K562 (cell line): ENCODE data around the gene SDK1. TPM values are rescaled to one million over a fixed set of nuclear protein-coding genes. Genes with fewer than 3 reads are reported as not detected.

Source experiments
- ATAC-seq: fragments of 200-7000 bp; cut with Tn5 transposase; 3 replicates; pipeline ENCODE4 v1.9.1; 2020; ENCODE audit warnings: moderate library complexity
- BruUV-seq: library from RNA; stranded (reverse); fragments of 400-500 nt; replicated peaks from 2 replicates; lab custom pipeline; 2021; lab: Mats Ljungman, UMichigan
- CTCF ChIA-PET: fragments of 300-600 bp; formaldehyde crosslinking; extraction: SDS; loops from one replicate; lab custom pipeline; 2021; ENCODE audit warnings: low intra/inter-chr PET ratio; lab: Yijun Ruan, JAX
- POLR2A ChIA-PET: fragments of 300-600, 350-650 bp; sonication (Branson Sonifier 250); formaldehyde crosslinking; extraction: SDS; loops from one replicate; lab custom pipeline; 2021; ENCODE audit warnings: antibody characterized with exemption, inconsistent platforms; lab: Yijun Ruan, JAX
- DNase-seq, 4 experiments: peaks; one replicate each; pipeline versions ENCODE4 v3.0.0 to v3.0.0-alpha.2; 2011 to 2018; ENCODE audit warnings: low spot score in 3 of 4, mixed read lengths in 3 of 4; ENCODE audit errors: extremely low read depth in 1 of 4
- FAIRE-seq: peaks from 2 replicates; lab custom pipeline; 2011; peaks lifted over from hg19 to GRCh38; lab: Jason Lieb, UNC
- H2AFZ ChIP-seq: 2 replicates; pipeline ENCODE4 v1.6.0; 2011; ENCODE audit warnings: low read depth, low read length, control low read depth, inconsistent platforms
- H3K27ac ChIP-seq: fragments of 200-600 bp; 3 replicates; pipeline ENCODE4 v1.8.0; 2011; ENCODE audit warnings: low read depth, mild to moderate bottlenecking, control low read depth, inconsistent platforms, low read length, moderate library complexity, mixed read lengths; ENCODE audit errors: extremely low read depth
- H3K27me3 ChIP-seq, 2 experiments: fragments of 300-600 bp in 1 of 2; 2 replicates in 1 of 2; 3 replicates in 1 of 2; pipeline versions ENCODE4 v1.6.0 to v1.8.0; 2011; ENCODE audit warnings: inconsistent platforms in 2 of 2, low read length in 2 of 2, mild to moderate bottlenecking in 1 of 2, mixed read lengths in 1 of 2, moderate library complexity in 1 of 2; ENCODE audit not compliant: control insufficient read depth in 2 of 2, insufficient read depth in 2 of 2
- H3K36me3 ChIP-seq: fragments of 300-600 bp; 3 replicates; pipeline ENCODE4 v1.8.0; 2011; ENCODE audit warnings: mild to moderate bottlenecking, low read length, inconsistent platforms; ENCODE audit not compliant: control insufficient read depth, insufficient read depth
- H3K4me1 ChIP-seq, 2 experiments: fragments of 200-600 bp in 1 of 2; replicated peaks in 1 of 2; 2 replicates in 1 of 2; 3 replicates in 1 of 2; pipeline versions ENCODE4 v1.5.1 to v1.8.0; 2011; ENCODE audit warnings: inconsistent platforms in 2 of 2, low read length in 2 of 2, mild to moderate bottlenecking in 1 of 2, mixed read lengths in 1 of 2, moderate library complexity in 1 of 2; ENCODE audit not compliant: control insufficient read depth in 2 of 2, insufficient read depth in 2 of 2
- H3K4me2 ChIP-seq: 2 replicates; pipeline ENCODE4 v1.6.1; 2011; ENCODE audit warnings: low read length, control low read depth, inconsistent platforms, mixed read lengths; ENCODE audit not compliant: insufficient read depth
- H3K4me3 ChIP-seq: fragments of 200-600 bp; sonication (generic), shearing (Covaris generic); 2 replicates; pipeline ENCODE4 v1.5.1; 2016; ENCODE audit warnings: control low read depth, inconsistent platforms
- H3K79me2 ChIP-seq: fragments of 200-600 bp; 3 replicates; pipeline ENCODE4 v1.8.0; 2011; ENCODE audit warnings: low read length, inconsistent platforms; ENCODE audit not compliant: control insufficient read depth, insufficient read depth
- H3K9ac ChIP-seq, 2 experiments: 2 replicates each; pipeline versions ENCODE4 v1.6.0 to v1.6.1; 2011; ENCODE audit warnings: low read depth in 2 of 2, low read length in 2 of 2, control low read depth in 1 of 2, inconsistent platforms in 1 of 2, mild to moderate bottlenecking in 1 of 2, mixed read lengths in 1 of 2; ENCODE audit not compliant: insufficient read depth in 1 of 2
- H3K9me1 ChIP-seq: one replicate; pipeline ENCODE4 v1.6.0; 2011; ENCODE audit warnings: inconsistent platforms, mild to moderate bottlenecking, low read length, moderate library complexity; ENCODE audit not compliant: control insufficient read depth, insufficient read depth
- H3K9me3 ChIP-seq: replicated peaks from 2 replicates; pipeline ENCODE4 v1.5.1; 2011; ENCODE audit warnings: low read depth, low read length, inconsistent platforms; ENCODE audit not compliant: control insufficient read depth, insufficient read depth
- H4K20me1 ChIP-seq: replicated peaks from 2 replicates; pipeline ENCODE4 v1.6.1; 2011; ENCODE audit warnings: low read length, inconsistent platforms, mixed read lengths; ENCODE audit not compliant: control insufficient read depth, insufficient read depth
- CHD1 ChIP-seq: fragments of 200-600 bp; sonication (generic); IDR thresholded peaks from one replicate; pipeline ENCODE4 v1.6.1; 2012; ENCODE audit warnings: mild to moderate bottlenecking, moderate library complexity, low read length, inconsistent platforms
- CXXC5 ChIP-seq: fragments of 250-450 bp; sonication (Bioruptor Pico); IDR thresholded peaks from 2 replicates; pipeline ENCODE4 v1.8.0; 2022; ENCODE audit warnings: inconsistent platforms, mild to moderate bottlenecking, moderate library complexity
- L3MBTL2 ChIP-seq: fragments of 450-650 bp; IDR thresholded peaks from 2 replicates; pipeline ENCODE4 v1.6.1; 2016; ENCODE audit warnings: mild to moderate bottlenecking, moderate library complexity
- MAZ ChIP-seq, 2 experiments: fragments of 450-650 bp in 1 of 2; sonication (generic) in 1 of 2; formaldehyde crosslinking; IDR thresholded peaks in 1 of 2; conservative IDR thresholded peaks in 1 of 2; 2 replicates each; pipeline versions ENCODE4 v1.4.0 to v1.5.0; 2020; ENCODE audit warnings: mild to moderate bottlenecking in 1 of 2, missing genetic modification reagents in 1 of 2
- MCM3 ChIP-seq: fragments of 450-650 bp; IDR thresholded peaks from 2 replicates; pipeline ENCODE4 v1.6.1; 2016
- MTA1 ChIP-seq: fragments of 450-650 bp; IDR thresholded peaks from 2 replicates; pipeline ENCODE4 v1.6.1; 2017; ENCODE audit warnings: borderline replicate concordance
- NFE2 ChIP-seq: IDR thresholded peaks from 2 replicates; pipeline ENCODE4 v1.6.1; 2014; ENCODE audit warnings: antibody characterized with exemption, low read depth
- PRMT5 ChIP-seq: sonication (generic); formaldehyde crosslinking; IDR thresholded peaks from 2 replicates; pipeline ENCODE4 v1.5.0; 2020; ENCODE audit warnings: missing genetic modification reagents
- RBM22 ChIP-seq: fragments of 200-400 bp; formaldehyde crosslinking; IDR thresholded peaks from 2 replicates; pipeline ENCODE4 v1.6.1; 2018; ENCODE audit warnings: low read length, low read depth; ENCODE audit not compliant: poor library complexity, severe bottlenecking
- SRSF3 ChIP-seq: fragments of 200-400 bp; formaldehyde crosslinking; IDR thresholded peaks from 2 replicates; pipeline ENCODE4 v1.6.1; 2016; ENCODE audit warnings: mild to moderate bottlenecking, low read length, moderate library complexity; ENCODE audit not compliant: insufficient read depth
- ZNF12 ChIP-seq: sonication (generic); formaldehyde crosslinking; IDR thresholded peaks from 2 replicates; pipeline ENCODE4 v1.4.0; 2020; ENCODE audit warnings: mild to moderate bottlenecking, missing genetic modification reagents
- ZNF146 ChIP-seq: IDR thresholded peaks from one replicate; pipeline ENCODE4 v1.6.1; 2018; ENCODE audit warnings: missing compliant biosample characterization; ENCODE audit not compliant: unreplicated experiment
- WGBS: fragments of 100-300 bp; shearing (Covaris generic); methylation state at CpG from one replicate; pipeline ENCODE4 v1.1.6; 2016; ENCODE audit warnings: low coverage, mixed read lengths; ENCODE audit not compliant: insufficient coverage; ENCODE audit errors: missing lambda C conversion rate; 5-methylcytosine and 5-hydroxymethylcytosine counted together
- in situ Hi-C: fragments of 300-500 bp; cut with MboI; formaldehyde crosslinking; loops from 4 replicates; pipeline ENCODE4 v1.15.0; 2018; ENCODE audit warnings: inconsistent platforms, mixed read lengths
- intact Hi-C: fragments of 100-400 bp; cut with micrococcal nuclease; formaldehyde crosslinking; loops from 2 replicates; pipeline ENCODE4 v1.14.2; 2022
- polyA plus RNA-seq, 8 experiments: library from polyadenylated mRNA; depleted of rRNA in 4 of 8; stranded (reverse) in 5 of 8; unstranded in 3 of 8; fragments of >200 nt; fragmentation: Nextera tagmentation in 2 of 8; fragmentation: Illumina TruSeq in 1 of 8; extraction: Ambion mirVana in 2 of 8; extraction: Trizol in 1 of 8; gene quantifications; 2 replicates each; pipeline versions ENCODE4 v1.2.1 to v1.2.3, GENCODE V29; 2011 to 2014; ENCODE audit warnings: inconsistent platforms in 1 of 8, missing spikeins in 1 of 8
- total RNA-seq, 7 experiments: library from RNA; depleted of rRNA in 6 of 7; stranded (reverse); fragments of >200 nt in 6 of 7; fragmentation: Illumina TruSeq in 2 of 7; extraction: Trizol in 2 of 7; gene quantifications; 2 replicates each; pipeline versions ENCODE4 v1.2.1 to v1.2.3, GENCODE V29; 2011 to 2021; ENCODE audit warnings: low replicate concordance in 1 of 7
- TF ChIP-seq, protein P1 (sequence below): sonication (generic); formaldehyde crosslinking; IDR thresholded peaks from 2 replicates; pipeline ENCODE4 v1.8.1; 2022; ENCODE audit warnings: missing genetic modification reagents
- TF ChIP-seq, protein P2 (sequence below): fragments of 250-450 bp; sonication (Bioruptor Pico); IDR thresholded peaks from 2 replicates; pipeline ENCODE4 v1.4.0; 2020
- TF ChIP-seq, protein P3 (sequence below): fragments of 200-800 bp; sonication (Bioruptor generic); IDR thresholded peaks from 2 replicates; pipeline ENCODE4 v1.6.1; 2016; ENCODE audit warnings: missing genetic modification characterization, missing compliant biosample characterization

Gene SDK1
- total and polyA plus RNA-seq, 9 of the 15 experiments (the other 6 are each of a cell fraction or from before 2014, with no cell fraction given) = 0.16 TPM; not detected in 8

DNA sequence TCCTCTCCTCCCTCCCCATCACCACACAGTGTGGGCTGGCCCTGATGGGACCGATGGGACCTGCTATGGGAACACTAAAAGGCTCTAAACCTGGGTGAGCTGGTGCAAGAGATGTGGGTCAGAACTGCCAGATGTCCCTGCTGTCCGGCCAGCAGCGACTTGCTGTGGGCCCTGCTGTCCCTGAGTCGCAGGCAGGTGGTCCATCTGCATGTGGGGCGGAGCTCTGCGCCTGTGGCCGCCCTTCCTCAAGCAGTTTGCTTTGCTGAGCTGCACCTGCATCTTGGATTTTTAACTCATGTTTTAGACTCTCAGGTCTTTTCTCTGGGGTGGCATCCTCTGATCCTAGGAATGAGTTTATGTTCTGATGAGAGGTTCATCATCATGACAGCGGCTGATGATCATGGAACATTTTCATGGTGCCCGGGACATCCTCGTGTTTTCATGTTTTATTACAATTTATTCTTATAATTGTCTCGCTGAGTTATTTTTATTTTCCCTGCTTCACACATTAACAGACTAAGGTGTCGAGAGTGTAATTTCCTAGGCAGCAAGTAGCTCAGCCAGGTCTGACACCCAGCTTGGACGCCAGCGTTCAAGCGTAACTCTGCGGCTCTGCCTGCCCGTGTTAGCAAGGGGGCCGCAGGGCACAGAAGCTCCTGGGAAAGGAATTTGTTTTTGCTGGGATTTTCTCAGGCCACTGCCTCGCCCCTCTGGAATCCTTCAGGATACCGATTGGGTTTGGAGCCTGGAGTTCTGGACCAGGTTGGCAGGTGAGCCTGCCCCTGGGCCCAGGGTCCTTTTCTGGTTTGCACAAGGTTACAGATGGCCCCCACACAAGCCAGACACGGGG, 765.8 kb downstream of the SDK1 start:
- no peaks in the 10 kb centered on the region for H3K79me2 ChIP-seq
- ATAC-seq = no peak
- TF ChIP-seq SRSF3 (no peak), CXXC5 (CRISPR knock-in tag) (no peak), MTA1 (no peak), NFE2 (no peak), PRMT5 (CRISPR knock-in tag) (no peak), CHD1 (no peak), MCM3 (no peak), L3MBTL2 (no peak), ZNF12 (CRISPR knock-in tag) (no peak), MAZ (CRISPR knock-in tag; conservative IDR thresholded peaks at IDR 0.05 in 1 of 2, IDR thresholded peaks at IDR 0.05 in 1 of 2) (no peak), ZNF146 (CRISPR knock-in tag) (no peak), RBM22 (no peak)
- TF ChIP-seq, protein P1, sequence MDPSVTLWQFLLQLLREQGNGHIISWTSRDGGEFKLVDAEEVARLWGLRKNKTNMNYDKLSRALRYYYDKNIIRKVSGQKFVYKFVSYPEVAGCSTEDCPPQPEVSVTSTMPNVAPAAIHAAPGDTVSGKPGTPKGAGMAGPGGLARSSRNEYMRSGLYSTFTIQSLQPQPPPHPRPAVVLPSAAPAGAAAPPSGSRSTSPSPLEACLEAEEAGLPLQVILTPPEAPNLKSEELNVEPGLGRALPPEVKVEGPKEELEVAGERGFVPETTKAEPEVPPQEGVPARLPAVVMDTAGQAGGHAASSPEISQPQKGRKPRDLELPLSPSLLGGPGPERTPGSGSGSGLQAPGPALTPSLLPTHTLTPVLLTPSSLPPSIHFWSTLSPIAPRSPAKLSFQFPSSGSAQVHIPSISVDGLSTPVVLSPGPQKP = no peak
- TF ChIP-seq, protein P2, sequence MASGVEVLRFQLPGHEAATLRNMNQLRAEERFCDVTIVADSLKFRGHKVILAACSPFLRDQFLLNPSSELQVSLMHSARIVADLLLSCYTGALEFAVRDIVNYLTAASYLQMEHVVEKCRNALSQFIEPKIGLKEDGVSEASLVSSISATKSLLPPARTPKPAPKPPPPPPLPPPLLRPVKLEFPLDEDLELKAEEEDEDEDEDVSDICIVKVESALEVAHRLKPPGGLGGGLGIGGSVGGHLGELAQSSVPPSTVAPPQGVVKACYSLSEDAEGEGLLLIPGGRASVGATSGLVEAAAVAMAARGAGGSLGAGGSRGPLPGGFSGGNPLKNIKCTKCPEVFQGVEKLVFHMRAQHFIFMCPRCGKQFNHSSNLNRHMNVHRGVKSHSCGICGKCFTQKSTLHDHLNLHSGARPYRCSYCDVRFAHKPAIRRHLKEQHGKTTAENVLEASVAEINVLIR (CRISPR knock-in tag) = no peak
- TF ChIP-seq, protein P3, sequence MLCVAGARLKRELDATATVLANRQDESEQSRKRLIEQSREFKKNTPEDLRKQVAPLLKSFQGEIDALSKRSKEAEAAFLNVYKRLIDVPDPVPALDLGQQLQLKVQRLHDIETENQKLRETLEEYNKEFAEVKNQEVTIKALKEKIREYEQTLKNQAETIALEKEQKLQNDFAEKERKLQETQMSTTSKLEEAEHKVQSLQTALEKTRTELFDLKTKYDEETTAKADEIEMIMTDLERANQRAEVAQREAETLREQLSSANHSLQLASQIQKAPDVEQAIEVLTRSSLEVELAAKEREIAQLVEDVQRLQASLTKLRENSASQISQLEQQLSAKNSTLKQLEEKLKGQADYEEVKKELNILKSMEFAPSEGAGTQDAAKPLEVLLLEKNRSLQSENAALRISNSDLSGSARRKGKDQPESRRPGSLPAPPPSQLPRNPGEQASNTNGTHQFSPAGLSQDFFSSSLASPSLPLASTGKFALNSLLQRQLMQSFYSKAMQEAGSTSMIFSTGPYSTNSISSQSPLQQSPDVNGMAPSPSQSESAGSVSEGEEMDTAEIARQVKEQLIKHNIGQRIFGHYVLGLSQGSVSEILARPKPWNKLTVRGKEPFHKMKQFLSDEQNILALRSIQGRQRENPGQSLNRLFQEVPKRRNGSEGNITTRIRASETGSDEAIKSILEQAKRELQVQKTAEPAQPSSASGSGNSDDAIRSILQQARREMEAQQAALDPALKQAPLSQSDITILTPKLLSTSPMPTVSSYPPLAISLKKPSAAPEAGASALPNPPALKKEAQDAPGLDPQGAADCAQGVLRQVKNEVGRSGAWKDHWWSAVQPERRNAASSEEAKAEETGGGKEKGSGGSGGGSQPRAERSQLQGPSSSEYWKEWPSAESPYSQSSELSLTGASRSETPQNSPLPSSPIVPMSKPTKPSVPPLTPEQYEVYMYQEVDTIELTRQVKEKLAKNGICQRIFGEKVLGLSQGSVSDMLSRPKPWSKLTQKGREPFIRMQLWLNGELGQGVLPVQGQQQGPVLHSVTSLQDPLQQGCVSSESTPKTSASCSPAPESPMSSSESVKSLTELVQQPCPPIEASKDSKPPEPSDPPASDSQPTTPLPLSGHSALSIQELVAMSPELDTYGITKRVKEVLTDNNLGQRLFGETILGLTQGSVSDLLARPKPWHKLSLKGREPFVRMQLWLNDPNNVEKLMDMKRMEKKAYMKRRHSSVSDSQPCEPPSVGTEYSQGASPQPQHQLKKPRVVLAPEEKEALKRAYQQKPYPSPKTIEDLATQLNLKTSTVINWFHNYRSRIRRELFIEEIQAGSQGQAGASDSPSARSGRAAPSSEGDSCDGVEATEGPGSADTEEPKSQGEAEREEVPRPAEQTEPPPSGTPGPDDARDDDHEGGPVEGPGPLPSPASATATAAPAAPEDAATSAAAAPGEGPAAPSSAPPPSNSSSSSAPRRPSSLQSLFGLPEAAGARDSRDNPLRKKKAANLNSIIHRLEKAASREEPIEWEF (CRISPR knock-in tag) = no peak

More for the DNA sequence above, 765.8 kb downstream of the SDK1 start:
- Histone ChIP-seq H3K27ac (no peak overlapping the region), H3K4me3 (no peak overlapping the region), H3K9ac (no peak overlapping the region), H3K4me1 (no peaks in the 10 kb centered on the region), H3K27me3 (peaks cover 0 to 28% of the 10 kb centered on the region in 2 experiments; a peak in 3 of 5 replicates), H4K20me1 (no peaks in the 10 kb centered on the region; the same call in 1 of the 2 replicates), H3K9me3 (no peaks in the 10 kb centered on the region), H3K9me1 (no peaks in the 10 kb centered on the region), H2AFZ (no peak overlapping the region), H3K4me2 (no peak overlapping the region), H3K36me3 (no peaks in the 10 kb centered on the region)
- no peak for DNase-seq
- FAIRE-seq = no peak
- CTCF ChIA-PET = no interaction called here
- in situ Hi-C loops = no loop called here
- WGBS = under 1% methylated on average over 21 of the region's 21 CpGs
- intact Hi-C loops = no loop called here
- POLR2A ChIA-PET = interaction anchor here (0.6 kb wide), 1 partner anchor 1409 kb away, joined by 4 read pairs; no protein-coding TSS in a partner anchor
- no TSS peak for BruUV-seq
